ENCODE data around the gene LUC7L2.

- TF ChIP-seq CTCF (IDR thresholded peaks at IDR 0.05) (no peak), EP300 (IDR thresholded peaks at IDR 0.05) (no peak)
These were observed 2.6 kb downstream of the LUC7L2 start for GRCh38 chr7:139362302-139362701.
